ENCODE data around the gene BNC2. TPM values are rescaled to one million over a fixed set of nuclear protein-coding genes. Genes with fewer than 3 reads are reported as not detected.

The BNC2 gene
- total RNA-seq, 2 experiments from 2014 or later: not detected

DNA sequence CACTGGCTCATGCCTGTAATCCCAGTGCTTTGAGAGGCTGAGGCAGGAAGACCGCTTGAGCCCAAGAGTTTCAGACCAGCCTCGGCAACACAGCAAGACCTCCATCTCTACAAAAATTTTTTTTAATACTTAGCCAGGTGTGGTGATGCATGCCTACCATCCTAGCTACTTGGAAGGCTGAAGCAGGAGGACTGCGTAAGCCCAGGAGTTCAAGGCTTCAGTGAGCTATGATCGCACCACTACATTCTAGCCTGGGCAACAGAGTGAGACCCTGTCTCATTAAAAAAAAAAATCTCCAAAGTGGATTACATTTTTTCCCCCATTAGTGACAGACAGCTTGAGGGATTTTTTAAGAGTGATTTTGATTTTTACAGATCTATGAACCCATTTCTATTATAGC is 230.8 kb downstream of the BNC2 start:
- BruUV-seq (replicated peaks): no TSS peak
- Histone ChIP-seq H2AFZ (ENCODE audit: low read length) (no peak overlapping the region), H3K4me2 (ENCODE audit: low read length) (no peak overlapping the region), H3K36me3 (ENCODE audit: insufficient read depth, low read length) (no peaks in the 10 kb centered on the region), H3K4me1 (ENCODE audit: insufficient read depth, low read length, poor library complexity, severe bottlenecking) (no peaks in the 10 kb centered on the region), H3K27ac (ENCODE audit: low read depth, low read length, poor library complexity, severe bottlenecking) (no peak overlapping the region), H3K79me2 (ENCODE audit: insufficient read depth, low read depth, low read length) (no peaks in the 10 kb centered on the region), H3K9me3 (ENCODE audit: low read length) (no peaks in the 10 kb centered on the region), H3K9me2 (ENCODE audit: insufficient read depth, low read length) (no peaks in the 10 kb centered on the region), H3K4me3 (ENCODE audit: low read depth, low read length, poor library complexity, severe bottlenecking) (no peak overlapping the region), H4K20me1 (ENCODE audit: insufficient read depth, low read length) (no peaks in the 10 kb centered on the region)
- TF ChIP-seq EZH2phosphoT487 (IDR thresholded peaks at IDR 0.05; ENCODE audit: borderline replicate concordance, low read depth, low read length) (no peak), CTCF (conservative IDR thresholded peaks at IDR 0.05; ENCODE audit: low read length) (no peak)
- DNase-seq (ENCODE audit: low spot score): no peak
- intact Hi-C loops (cut with micrococcal nuclease; ENCODE audit: unreplicated experiment): no loop called here
- ChIA-PET POLR2A (interaction anchor here (0.7 to 1.0 kb wide), 2 partner anchors 49 to 582 kb away, joined by 3 read pairs; no protein-coding TSS in a partner anchor), CTCF (ENCODE audit: unreplicated experiment) (no interaction called here)

GRCh38 chr9:16637911-16638310 is 232.6 kb downstream of the BNC2 start:
- intact Hi-C loops (cut with micrococcal nuclease; ENCODE audit: unreplicated experiment): no loop called here
- Histone ChIP-seq H3K9me2 (ENCODE audit: insufficient read depth, low read length) (no peaks in the 10 kb centered on the region), H3K4me1 (ENCODE audit: insufficient read depth, low read length, poor library complexity, severe bottlenecking) (no peaks in the 10 kb centered on the region), H3K4me3 (ENCODE audit: low read depth, low read length, poor library complexity, severe bottlenecking) (no peak overlapping the region), H3K27ac (ENCODE audit: low read depth, low read length, poor library complexity, severe bottlenecking) (no peak overlapping the region), H2AFZ (ENCODE audit: low read length) (no peak overlapping the region), H3K79me2 (ENCODE audit: insufficient read depth, low read depth, low read length) (no peaks in the 10 kb centered on the region), H4K20me1 (ENCODE audit: insufficient read depth, low read length) (no peaks in the 10 kb centered on the region), H3K4me2 (ENCODE audit: low read length) (no peak overlapping the region), H3K9me3 (ENCODE audit: low read length) (no peaks in the 10 kb centered on the region), H3K36me3 (ENCODE audit: insufficient read depth, low read length) (no peaks in the 10 kb centered on the region)
- ChIA-PET POLR2A (interaction anchor here (0.6 kb wide), 1 partner anchor 23 kb away, joined by 3 read pairs; no protein-coding TSS in a partner anchor), CTCF (ENCODE audit: unreplicated experiment) (no interaction called here)
- DNase-seq (ENCODE audit: low spot score): no peak
- no peak for TF ChIP-seq EZH2phosphoT487 (IDR thresholded peaks at IDR 0.05; ENCODE audit: borderline replicate concordance, low read depth, low read length)
- TF ChIP-seq CTCF (conservative IDR thresholded peaks at IDR 0.05; ENCODE audit: low read length): no peak
- BruUV-seq (replicated peaks): no TSS peak

DNA sequence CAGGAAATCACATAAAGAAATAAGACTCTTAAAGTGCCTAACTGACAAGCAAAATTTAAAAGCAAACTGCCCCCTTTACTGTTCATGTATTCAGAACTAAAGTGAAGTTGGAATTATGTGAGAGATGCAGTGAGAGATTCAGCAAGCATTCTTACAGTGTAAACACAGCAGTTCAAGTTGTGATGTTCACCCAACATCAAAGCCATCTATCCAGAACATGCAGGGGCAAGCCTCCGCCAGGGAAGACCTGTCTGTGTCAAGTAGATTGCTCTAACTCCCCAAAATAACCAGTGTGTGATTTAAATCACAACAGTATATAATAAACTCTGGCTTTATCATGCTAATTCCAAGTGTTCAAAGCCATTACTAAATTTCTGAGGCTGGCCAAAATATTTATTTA is 233.3 kb downstream of the BNC2 start:
- BruUV-seq (replicated peaks): no TSS peak
- Histone ChIP-seq H2AFZ (ENCODE audit: low read length) (no peak overlapping the region), H3K9me3 (ENCODE audit: low read length) (no peaks in the 10 kb centered on the region), H3K9me2 (ENCODE audit: insufficient read depth, low read length) (no peaks in the 10 kb centered on the region), H3K27ac (ENCODE audit: low read depth, low read length, poor library complexity, severe bottlenecking) (no peak overlapping the region), H4K20me1 (ENCODE audit: insufficient read depth, low read length) (no peaks in the 10 kb centered on the region), H3K4me2 (ENCODE audit: low read length) (no peak overlapping the region), H3K4me3 (ENCODE audit: low read depth, low read length, poor library complexity, severe bottlenecking) (no peak overlapping the region), H3K36me3 (ENCODE audit: insufficient read depth, low read length) (no peaks in the 10 kb centered on the region), H3K4me1 (ENCODE audit: insufficient read depth, low read length, poor library complexity, severe bottlenecking) (no peaks in the 10 kb centered on the region), H3K79me2 (ENCODE audit: insufficient read depth, low read depth, low read length) (no peaks in the 10 kb centered on the region)
- no peak for DNase-seq (ENCODE audit: low spot score)
- intact Hi-C loops (cut with micrococcal nuclease; ENCODE audit: unreplicated experiment): no loop called here
- ChIA-PET CTCF (ENCODE audit: unreplicated experiment) (no interaction called here), POLR2A (no interaction called here)
- TF ChIP-seq EZH2phosphoT487 (IDR thresholded peaks at IDR 0.05; ENCODE audit: borderline replicate concordance, low read depth, low read length) (no peak), CTCF (conservative IDR thresholded peaks at IDR 0.05; ENCODE audit: low read length) (no peak)

Measured in OCI-LY7 (cell line).